Coronary artery (tissue), 2 donors: ENCODE measurements around the gene KCTD20.

Experiments
- DNase-seq: peaks from one replicate; pipeline ENCODE4 v3.0.0-alpha.2; 2017; ENCODE audit warnings: low spot score
- H3K27ac ChIP-seq, 2 donors: fragments of 200-600 bp; sonication (generic); one replicate each; pipeline ENCODE4 v1.5.1; 2016 to 2019
- H3K4me3 ChIP-seq: fragments of 200-600 bp; sonication (generic); 2 replicates; pipeline ENCODE4 v1.5.1; 2016; ENCODE audit warnings: mild to moderate bottlenecking, moderate library complexity
- CTCF ChIP-seq: fragments of 200-600 bp; sonication (generic); IDR thresholded peaks from one replicate; pipeline ENCODE4 v1.5.1; 2019; ENCODE audit warnings: antibody characterized with exemption

KCTD20 gene

GRCh38 chr6:36431197-36431596 is 11.6 kb upstream of the KCTD20 start:
- no peak for TF ChIP-seq CTCF
- Histone ChIP-seq H3K4me3 (no peak overlapping the region), H3K27ac (no peak overlapping the region)
- DNase-seq, result no peak

GRCh38 chr6:36432151-36432671 is 10.6 kb upstream of the KCTD20 start:
- TF ChIP-seq CTCF, result no peak
- no peak overlapping the region for H3K4me3 ChIP-seq
- DNase-seq, result no peak
- no peak overlapping the region for H3K27ac ChIP-seq

GRCh38 chr6:36436466-36436865 is 6.3 kb upstream of the KCTD20 start:
- H3K4me3 ChIP-seq, result no peak overlapping the region
- DNase-seq, result no peak
- H3K27ac ChIP-seq, result no peak overlapping the region
- TF ChIP-seq CTCF, result no peak

- Histone ChIP-seq H3K4me3 (no peak overlapping the region), H3K27ac (peak overlapping the region; percentile 96 to 98)
- peak; percentile 99 for DNase-seq
- no peak for TF ChIP-seq CTCF
These were observed 1.4 kb upstream of the KCTD20 start for GRCh38 chr6:36441307-36441894.

- no peak for TF ChIP-seq CTCF
These were observed 613 bp upstream of the KCTD20 start for GRCh38 chr6:36442103-36442670.

GRCh38 chr6:36443471-36444428 is 950 bp downstream of the KCTD20 start:
- peak overlapping the region; percentile 96 to 98 for H3K27ac ChIP-seq
- no peak for TF ChIP-seq CTCF
- peak overlapping the region; percentile 89 for H3K4me3 ChIP-seq
- DNase-seq, result no peak

More at GRCh38 chr6:36442103-36442670, 613 bp upstream of the KCTD20 start:
- Histone ChIP-seq H3K27ac (peak overlapping the region; percentile 96 to 98), H3K4me3 (peak overlapping the region; percentile 89)
- no peak for DNase-seq
